GM23338 (cell line): ENCODE data around the gene MAP3K8. TPM values are rescaled to one million over a fixed set of nuclear protein-coding genes. Genes with fewer than 3 reads are reported as not detected.

Experiments
- ATAC-seq: fragments of 200-7000 bp; cut with Tn5 transposase; 3 replicates; pipeline ENCODE4 v1.9.1; 2020
- DNase-seq: peaks from one replicate; pipeline ENCODE4 v3.0.0-alpha.2; 2015; ENCODE audit warnings: low spot score
- H2AFZ ChIP-seq: fragments of 200-600 bp; sonication (generic); 2 replicates; pipeline ENCODE4 v1.8.0; 2016; ENCODE audit warnings: antibody characterized with exemption, mild to moderate bottlenecking, moderate library complexity
- H3F3A ChIP-seq: fragments of 200-600 bp; sonication (generic); replicated peaks from 2 replicates; pipeline ENCODE4 v1.8.0; 2017; ENCODE audit warnings: antibody characterized with exemption, mixed run types, low read depth
- H3K27ac ChIP-seq: fragments of 200-600 bp; sonication (generic); 2 replicates; pipeline ENCODE4 v1.6.1; 2016; ENCODE audit warnings: low read depth
- H3K27me3 ChIP-seq: fragments of 200-600 bp; sonication (generic); 2 replicates; pipeline ENCODE4 v1.8.0; 2016; ENCODE audit warnings: mild to moderate bottlenecking, mixed run types, moderate library complexity; ENCODE audit not compliant: insufficient read depth
- H3K36me3 ChIP-seq: fragments of 200-600 bp; sonication (generic); 2 replicates; pipeline ENCODE4 v1.8.0; 2016; ENCODE audit warnings: mild to moderate bottlenecking; ENCODE audit not compliant: insufficient read depth
- H3K4me1 ChIP-seq: fragments of 200-600 bp; sonication (generic); 2 replicates; pipeline ENCODE4 v1.8.0; 2016; ENCODE audit warnings: mild to moderate bottlenecking, moderate library complexity; ENCODE audit not compliant: insufficient read depth
- H3K4me2 ChIP-seq: fragments of 200-600 bp; sonication (generic); 2 replicates; pipeline ENCODE4 v1.7.1; 2017; ENCODE audit warnings: mixed run types
- H3K4me3 ChIP-seq: fragments of 200-600 bp; sonication (generic); 2 replicates; pipeline ENCODE4 v1.6.1; 2016; ENCODE audit warnings: mixed run types
- H3K79me2 ChIP-seq: fragments of 200-600 bp; sonication (generic); replicated peaks from 2 replicates; pipeline ENCODE4 v1.8.0; 2017; ENCODE audit warnings: mild to moderate bottlenecking; ENCODE audit not compliant: insufficient read depth
- H3K9me2 ChIP-seq: fragments of 200-600 bp; sonication (generic); 2 replicates; pipeline ENCODE4 v1.8.0; 2017; ENCODE audit not compliant: insufficient read depth
- H4K20me1 ChIP-seq: fragments of 200-600 bp; sonication (generic); replicated peaks from 2 replicates; pipeline ENCODE4 v1.8.0; 2017; ENCODE audit warnings: mild to moderate bottlenecking; ENCODE audit not compliant: insufficient read depth
- H3K27ac Mint-ChIP-seq: 2 replicates; pipeline ENCODE4 v1.8.0; 2020; ENCODE audit warnings: inconsistent platforms, mild to moderate bottlenecking, moderate library complexity, mixed read lengths
- H3K27me3 Mint-ChIP-seq: 3 replicates; pipeline ENCODE4 v1.8.0; 2022; ENCODE audit warnings: low read depth, mild to moderate bottlenecking, moderate library complexity, mixed read lengths, inconsistent platforms; ENCODE audit not compliant: insufficient read depth, poor library complexity
- H3K36me3 Mint-ChIP-seq: 3 replicates; pipeline ENCODE4 v1.8.0; 2021; ENCODE audit warnings: low read depth, mild to moderate bottlenecking, inconsistent platforms, moderate library complexity, mixed read lengths
- H3K4me1 Mint-ChIP-seq: 3 replicates; pipeline ENCODE4 v1.8.0; 2020; ENCODE audit warnings: mild to moderate bottlenecking, inconsistent platforms, mixed read lengths
- H3K4me3 Mint-ChIP-seq: 3 replicates; pipeline ENCODE4 v1.8.0; 2021; ENCODE audit warnings: moderate library complexity, mild to moderate bottlenecking, inconsistent platforms, mixed read lengths
- H3K9me3 Mint-ChIP-seq: 3 replicates; pipeline ENCODE4 v1.8.0; 2020; ENCODE audit warnings: moderate library complexity, mild to moderate bottlenecking, inconsistent platforms, mixed read lengths
- EZH2phosphoT487 ChIP-seq: fragments of 200-600 bp; sonication (generic); IDR thresholded peaks from one replicate; pipeline ENCODE4 v1.8.1; 2018; ENCODE audit warnings: antibody characterized with exemption; ENCODE audit not compliant: unreplicated experiment
- JUNB ChIP-seq: IDR thresholded peaks from one replicate; pipeline ENCODE4 v1.6.1; 2016; ENCODE audit warnings: antibody characterized with exemption; ENCODE audit not compliant: unreplicated experiment
- NANOG ChIP-seq: IDR thresholded peaks from 2 replicates; pipeline ENCODE4 v1.6.1; 2016; ENCODE audit warnings: antibody characterized with exemption, borderline replicate concordance
- STAT1 ChIP-seq: IDR thresholded peaks from one replicate; pipeline ENCODE4 v1.6.1; 2016; ENCODE audit warnings: antibody characterized with exemption; ENCODE audit not compliant: unreplicated experiment
- polyA plus RNA-seq: library from polyadenylated mRNA; unstranded; fragments of >200 nt; fragmentation: Nextera tagmentation; extraction: Ambion mirVana; gene quantifications from 2 replicates; pipeline ENCODE4 v1.2.1, GENCODE V29; 2016
- total RNA-seq: library from RNA; depleted of rRNA; stranded (reverse); fragments of >200 nt; shearing (Covaris generic); gene quantifications from 2 replicates; pipeline ENCODE4 v1.2.3, GENCODE V29; 2014
- TF ChIP-seq, protein P1 (sequence below): fragments of 250-450 bp; sonication (Bioruptor Pico); IDR thresholded peaks from 2 replicates; pipeline ENCODE4 v1.5.0; 2020; ENCODE audit warnings: mild to moderate bottlenecking, moderate library complexity
- TF ChIP-seq, protein P2 (sequence below), 2 experiments: fragments of 200-600 bp in 1 of 2; sonication (generic) in 1 of 2; conservative IDR thresholded peaks; 2 replicates each; pipeline versions ENCODE4 v1.5.1 to v1.6.1; 2016 to 2017; ENCODE audit warnings: antibody characterized with exemption in 2 of 2, low read depth in 2 of 2, mild to moderate bottlenecking in 2 of 2, moderate library complexity in 1 of 2
- TF ChIP-seq, protein P3 (sequence below): IDR thresholded peaks from 2 replicates; pipeline ENCODE4 v1.6.1; 2016; ENCODE audit warnings: antibody characterized with exemption

The MAP3K8 gene
- total and polyA plus RNA-seq, 2 experiments from 2014 or later: 3.5 to 5.0 TPM

DNA sequence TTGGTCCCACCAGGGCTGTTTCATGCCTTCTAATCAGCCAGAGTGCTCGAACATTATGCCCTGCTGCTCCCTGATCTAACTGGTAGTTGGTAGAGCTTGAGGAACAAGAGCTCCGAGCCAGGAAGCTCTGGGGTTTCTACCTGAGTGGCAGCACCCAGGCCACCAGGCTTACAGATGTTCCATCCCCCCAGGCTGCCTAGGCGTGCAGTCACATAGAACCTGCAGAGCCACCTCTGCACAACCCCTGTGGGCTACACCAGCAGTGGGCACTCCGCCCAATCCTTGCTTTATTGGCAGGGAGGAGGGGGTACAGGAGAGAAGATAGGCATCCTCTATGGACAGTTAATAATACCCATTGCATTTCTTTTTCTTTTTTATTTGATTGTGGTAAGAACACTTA lies 21.8 kb downstream of the MAP3K8 start:
- Mint-ChIP-seq H3K4me3 (no peak overlapping the region), H3K9me3 (no peaks in the 10 kb centered on the region), H3K27ac (no peak overlapping the region), H3K4me1 (peaks cover 27% of the 10 kb centered on the region; the same call in 2 of the 3 replicates), H3K27me3 (peaks cover 2% of the 10 kb centered on the region), H3K36me3 (peaks cover 13% of the 10 kb centered on the region)
- no peak overlapping the region for H3K4me3 ChIP-seq
- H3F3A ChIP-seq: no peaks in the 10 kb centered on the region
- no peak for TF ChIP-seq STAT1
- TF ChIP-seq, protein P1, sequence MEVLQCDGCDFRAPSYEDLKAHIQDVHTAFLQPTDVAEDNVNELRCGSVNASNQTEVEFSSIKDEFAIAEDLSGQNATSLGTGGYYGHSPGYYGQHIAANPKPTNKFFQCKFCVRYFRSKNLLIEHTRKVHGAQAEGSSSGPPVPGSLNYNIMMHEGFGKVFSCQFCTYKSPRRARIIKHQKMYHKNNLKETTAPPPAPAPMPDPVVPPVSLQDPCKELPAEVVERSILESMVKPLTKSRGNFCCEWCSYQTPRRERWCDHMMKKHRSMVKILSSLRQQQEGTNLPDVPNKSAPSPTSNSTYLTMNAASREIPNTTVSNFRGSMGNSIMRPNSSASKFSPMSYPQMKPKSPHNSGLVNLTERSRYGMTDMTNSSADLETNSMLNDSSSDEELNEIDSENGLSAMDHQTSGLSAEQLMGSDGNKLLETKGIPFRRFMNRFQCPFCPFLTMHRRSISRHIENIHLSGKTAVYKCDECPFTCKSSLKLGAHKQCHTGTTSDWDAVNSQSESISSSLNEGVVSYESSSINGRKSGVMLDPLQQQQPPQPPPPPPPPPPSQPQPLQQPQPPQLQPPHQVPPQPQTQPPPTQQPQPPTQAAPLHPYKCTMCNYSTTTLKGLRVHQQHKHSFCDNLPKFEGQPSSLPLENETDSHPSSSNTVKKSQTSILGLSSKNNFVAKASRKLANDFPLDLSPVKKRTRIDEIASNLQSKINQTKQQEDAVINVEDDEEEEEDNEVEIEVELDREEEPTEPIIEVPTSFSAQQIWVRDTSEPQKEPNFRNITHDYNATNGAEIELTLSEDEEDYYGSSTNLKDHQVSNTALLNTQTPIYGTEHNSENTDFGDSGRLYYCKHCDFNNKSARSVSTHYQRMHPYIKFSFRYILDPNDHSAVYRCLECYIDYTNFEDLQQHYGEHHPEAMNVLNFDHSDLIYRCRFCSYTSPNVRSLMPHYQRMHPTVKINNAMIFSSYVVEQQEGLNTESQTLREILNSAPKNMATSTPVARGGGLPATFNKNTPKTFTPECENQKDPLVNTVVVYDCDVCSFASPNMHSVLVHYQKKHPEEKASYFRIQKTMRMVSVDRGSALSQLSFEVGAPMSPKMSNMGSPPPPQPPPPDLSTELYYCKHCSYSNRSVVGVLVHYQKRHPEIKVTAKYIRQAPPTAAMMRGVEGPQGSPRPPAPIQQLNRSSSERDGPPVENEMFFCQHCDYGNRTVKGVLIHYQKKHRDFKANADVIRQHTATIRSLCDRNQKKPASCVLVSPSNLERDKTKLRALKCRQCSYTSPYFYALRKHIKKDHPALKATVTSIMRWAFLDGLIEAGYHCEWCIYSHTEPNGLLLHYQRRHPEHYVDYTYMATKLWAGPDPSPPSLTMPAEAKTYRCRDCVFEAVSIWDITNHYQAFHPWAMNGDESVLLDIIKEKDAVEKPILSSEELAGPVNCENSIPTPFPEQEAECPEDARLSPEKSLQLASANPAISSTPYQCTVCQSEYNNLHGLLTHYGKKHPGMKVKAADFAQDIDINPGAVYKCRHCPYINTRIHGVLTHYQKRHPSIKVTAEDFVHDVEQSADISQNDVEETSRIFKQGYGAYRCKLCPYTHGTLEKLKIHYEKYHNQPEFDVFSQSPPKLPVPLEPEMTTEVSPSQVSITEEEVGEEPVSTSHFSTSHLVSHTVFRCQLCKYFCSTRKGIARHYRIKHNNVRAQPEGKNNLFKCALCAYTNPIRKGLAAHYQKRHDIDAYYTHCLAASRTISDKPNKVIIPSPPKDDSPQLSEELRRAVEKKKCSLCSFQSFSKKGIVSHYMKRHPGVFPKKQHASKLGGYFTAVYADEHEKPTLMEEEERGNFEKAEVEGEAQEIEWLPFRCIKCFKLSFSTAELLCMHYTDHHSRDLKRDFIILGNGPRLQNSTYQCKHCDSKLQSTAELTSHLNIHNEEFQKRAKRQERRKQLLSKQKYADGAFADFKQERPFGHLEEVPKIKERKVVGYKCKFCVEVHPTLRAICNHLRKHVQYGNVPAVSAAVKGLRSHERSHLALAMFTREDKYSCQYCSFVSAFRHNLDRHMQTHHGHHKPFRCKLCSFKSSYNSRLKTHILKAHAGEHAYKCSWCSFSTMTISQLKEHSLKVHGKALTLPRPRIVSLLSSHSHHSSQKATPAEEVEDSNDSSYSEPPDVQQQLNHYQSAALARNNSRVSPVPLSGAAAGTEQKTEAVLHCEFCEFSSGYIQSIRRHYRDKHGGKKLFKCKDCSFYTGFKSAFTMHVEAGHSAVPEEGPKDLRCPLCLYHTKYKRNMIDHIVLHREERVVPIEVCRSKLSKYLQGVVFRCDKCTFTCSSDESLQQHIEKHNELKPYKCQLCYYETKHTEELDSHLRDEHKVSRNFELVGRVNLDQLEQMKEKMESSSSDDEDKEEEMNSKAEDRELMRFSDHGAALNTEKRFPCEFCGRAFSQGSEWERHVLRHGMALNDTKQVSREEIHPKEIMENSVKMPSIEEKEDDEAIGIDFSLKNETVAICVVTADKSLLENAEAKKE (CRISPR knock-in tag): no peak
- TF ChIP-seq, protein P2, sequence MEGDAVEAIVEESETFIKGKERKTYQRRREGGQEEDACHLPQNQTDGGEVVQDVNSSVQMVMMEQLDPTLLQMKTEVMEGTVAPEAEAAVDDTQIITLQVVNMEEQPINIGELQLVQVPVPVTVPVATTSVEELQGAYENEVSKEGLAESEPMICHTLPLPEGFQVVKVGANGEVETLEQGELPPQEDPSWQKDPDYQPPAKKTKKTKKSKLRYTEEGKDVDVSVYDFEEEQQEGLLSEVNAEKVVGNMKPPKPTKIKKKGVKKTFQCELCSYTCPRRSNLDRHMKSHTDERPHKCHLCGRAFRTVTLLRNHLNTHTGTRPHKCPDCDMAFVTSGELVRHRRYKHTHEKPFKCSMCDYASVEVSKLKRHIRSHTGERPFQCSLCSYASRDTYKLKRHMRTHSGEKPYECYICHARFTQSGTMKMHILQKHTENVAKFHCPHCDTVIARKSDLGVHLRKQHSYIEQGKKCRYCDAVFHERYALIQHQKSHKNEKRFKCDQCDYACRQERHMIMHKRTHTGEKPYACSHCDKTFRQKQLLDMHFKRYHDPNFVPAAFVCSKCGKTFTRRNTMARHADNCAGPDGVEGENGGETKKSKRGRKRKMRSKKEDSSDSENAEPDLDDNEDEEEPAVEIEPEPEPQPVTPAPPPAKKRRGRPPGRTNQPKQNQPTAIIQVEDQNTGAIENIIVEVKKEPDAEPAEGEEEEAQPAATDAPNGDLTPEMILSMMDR (conservative IDR thresholded peaks at IDR 0.05; ENCODE audit: low read depth in 2 of 2): no peak
- no peak for TF ChIP-seq EZH2phosphoT487
- no peaks in the 10 kb centered on the region for H3K9me2 ChIP-seq
- H3K79me2 ChIP-seq: no peaks in the 10 kb centered on the region
- no peak overlapping the region for H3K4me2 ChIP-seq
- H3K27ac ChIP-seq: no peak overlapping the region
- no peak overlapping the region for H2AFZ ChIP-seq
- H4K20me1 ChIP-seq: no peaks in the 10 kb centered on the region
- no peaks in the 10 kb centered on the region for H3K27me3 ChIP-seq
- ATAC-seq (no peak), DNase-seq (no peak)
- peaks cover 22% of the 10 kb centered on the region for H3K4me1 ChIP-seq
- H3K36me3 ChIP-seq: no peaks in the 10 kb centered on the region

DNA sequence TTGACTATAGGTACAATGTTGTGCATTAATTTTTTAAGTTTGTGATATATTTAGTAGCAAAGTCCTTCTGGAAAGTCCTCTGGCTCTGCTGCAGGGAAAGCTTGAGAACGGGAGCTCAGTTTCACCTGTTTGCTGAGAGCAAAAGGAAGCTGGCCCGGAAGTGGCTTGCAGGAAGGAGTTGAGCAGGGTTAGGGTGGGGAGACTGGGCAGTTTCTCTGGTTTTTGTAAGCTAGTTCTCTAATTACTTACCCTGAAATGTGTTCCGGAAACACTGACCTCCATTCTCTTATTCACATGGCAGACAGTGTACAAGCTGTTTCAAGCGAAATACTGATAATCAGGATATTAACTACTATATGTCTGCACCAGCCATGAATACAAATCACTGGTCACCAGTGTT lies 22.3 kb downstream of the MAP3K8 start:
- peaks cover 27% of the 10 kb centered on the region; the same call in 2 of the 3 replicates for H3K4me1 Mint-ChIP-seq
- Histone ChIP-seq H2AFZ (no peak overlapping the region), H3K79me2 (no peaks in the 10 kb centered on the region), H3K27ac (no peak overlapping the region), H3K36me3 (no peaks in the 10 kb centered on the region), H4K20me1 (no peaks in the 10 kb centered on the region), H3F3A (no peaks in the 10 kb centered on the region), H3K27me3 (no peaks in the 10 kb centered on the region), H3K9me2 (no peaks in the 10 kb centered on the region), H3K4me3 (no peak overlapping the region), H3K4me1 (peaks cover 22% of the 10 kb centered on the region), H3K4me2 (no peak overlapping the region)
- H3K9me3 Mint-ChIP-seq: no peaks in the 10 kb centered on the region
- H3K36me3 Mint-ChIP-seq: peaks cover 14% of the 10 kb centered on the region
- no peak for ATAC-seq
- no peak for DNase-seq
- H3K27ac Mint-ChIP-seq: no peak overlapping the region
- H3K27me3 Mint-ChIP-seq: peaks cover 2% of the 10 kb centered on the region
- no peak overlapping the region for H3K4me3 Mint-ChIP-seq
- TF ChIP-seq, protein P3, sequence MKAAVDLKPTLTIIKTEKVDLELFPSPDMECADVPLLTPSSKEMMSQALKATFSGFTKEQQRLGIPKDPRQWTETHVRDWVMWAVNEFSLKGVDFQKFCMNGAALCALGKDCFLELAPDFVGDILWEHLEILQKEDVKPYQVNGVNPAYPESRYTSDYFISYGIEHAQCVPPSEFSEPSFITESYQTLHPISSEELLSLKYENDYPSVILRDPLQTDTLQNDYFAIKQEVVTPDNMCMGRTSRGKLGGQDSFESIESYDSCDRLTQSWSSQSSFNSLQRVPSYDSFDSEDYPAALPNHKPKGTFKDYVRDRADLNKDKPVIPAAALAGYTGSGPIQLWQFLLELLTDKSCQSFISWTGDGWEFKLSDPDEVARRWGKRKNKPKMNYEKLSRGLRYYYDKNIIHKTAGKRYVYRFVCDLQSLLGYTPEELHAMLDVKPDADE: no peak
- no peak for TF ChIP-seq EZH2phosphoT487
- TF ChIP-seq, protein P2 (conservative IDR thresholded peaks at IDR 0.05; ENCODE audit: low read depth in 2 of 2): no peak
- TF ChIP-seq NANOG: no peak
- no peak for TF ChIP-seq JUNB
